ENCODE results near the gene MED19. TPM values are rescaled to one million over a fixed set of nuclear protein-coding genes. Genes with fewer than 3 reads are reported as not detected.
"Not testable (repeated sequence)": the region's sequence is repeated elsewhere in the genome, so short reads cannot be mapped to it uniquely, and the experiment has no call there.

The MED19 gene
- total RNA-seq, 1 donor from 2014 or later, result 21.6 TPM

DNA sequence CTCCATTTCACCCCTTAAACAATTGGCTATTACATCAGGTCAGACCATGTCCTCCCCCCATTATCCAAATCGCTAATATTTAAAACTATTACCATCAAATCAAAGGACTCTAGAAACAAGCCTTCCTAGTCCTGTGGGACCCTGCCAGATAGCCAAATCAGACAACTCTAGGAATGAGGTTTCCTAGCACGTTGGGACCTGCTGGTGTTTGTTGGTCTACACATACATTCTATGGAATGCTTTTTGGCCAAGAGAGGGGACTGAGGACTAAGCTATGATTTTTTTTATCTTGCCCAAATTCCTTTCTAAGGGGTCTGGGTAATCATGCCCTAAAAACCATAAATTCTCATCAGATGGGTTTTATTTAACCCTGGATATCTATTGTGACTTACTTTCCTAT lies 15.2 kb upstream of the MED19 start:
- Histone ChIP-seq H3K27ac (ENCODE audit: low read depth, low read length) (no peak overlapping the region), H3K36me3 (ENCODE audit: insufficient read depth, low read length) (no peaks in the 10 kb centered on the region), H3K4me2 (ENCODE audit: low read length) (no peak overlapping the region), H3K4me1 (ENCODE audit: insufficient read depth, low read length) (no peaks in the 10 kb centered on the region), H2AFZ (ENCODE audit: low read depth, low read length) (no peak overlapping the region), H3K4me3 (ENCODE audit: insufficient read depth, low read depth, low read length) (no peak overlapping the region), H3K79me2 (ENCODE audit: insufficient read depth, low read length) (peaks cover 89% of the 10 kb centered on the region), H3K9me3 (ENCODE audit: insufficient read depth, low read depth, low read length) (no peaks in the 10 kb centered on the region), H3K27me3 (ENCODE audit: insufficient read depth, low read length) (no peaks in the 10 kb centered on the region), H4K20me1 (ENCODE audit: insufficient read depth, low read length) (peaks cover 35% of the 10 kb centered on the region), H3K9ac (ENCODE audit: low read length) (no peak overlapping the region)
- no peak for DNase-seq (ENCODE audit: low read depth)
- H3K27ac Mint-ChIP-seq (ENCODE audit: unreplicated experiment), result no peak overlapping the region
- H3K4me3 Mint-ChIP-seq (ENCODE audit: unreplicated experiment), result no peak overlapping the region
- TF ChIP-seq EZH2 (IDR thresholded peaks at IDR 0.05; ENCODE audit: insufficient read depth, low read length) (no peak), CTCF (IDR thresholded peaks at IDR 0.05; ENCODE audit: insufficient read depth, low read depth, low read length) (no peak)
- H3K9me3 Mint-ChIP-seq (ENCODE audit: unreplicated experiment), result no peaks in the 10 kb centered on the region
- no peaks in the 10 kb centered on the region for H3K27me3 Mint-ChIP-seq (ENCODE audit: low read depth, unreplicated experiment)
- no peaks in the 10 kb centered on the region for H3K4me1 Mint-ChIP-seq (ENCODE audit: low read depth, unreplicated experiment)
- H3K36me3 Mint-ChIP-seq (ENCODE audit: low read depth, unreplicated experiment), result no peaks in the 10 kb centered on the region
- no peak for FAIRE-seq

- H2AFZ ChIP-seq (ENCODE audit: low read depth, low read length); H3K27ac Mint-ChIP-seq (ENCODE audit: unreplicated experiment); H3K36me3 ChIP-seq (ENCODE audit: insufficient read depth, low read length); H3K9ac ChIP-seq (ENCODE audit: low read length); H3K4me1 ChIP-seq (ENCODE audit: insufficient read depth, low read length); H3K4me3 ChIP-seq (ENCODE audit: insufficient read depth, low read depth, low read length); H3K27me3 Mint-ChIP-seq (ENCODE audit: low read depth, unreplicated experiment); H3K36me3 Mint-ChIP-seq (ENCODE audit: low read depth, unreplicated experiment); H3K27me3 ChIP-seq (ENCODE audit: insufficient read depth, low read length); DNase-seq (ENCODE audit: low read depth); H3K9me3 ChIP-seq (ENCODE audit: insufficient read depth, low read depth, low read length); FAIRE-seq; H3K4me3 Mint-ChIP-seq (ENCODE audit: unreplicated experiment); H3K9me3 Mint-ChIP-seq (ENCODE audit: unreplicated experiment); H3K4me2 ChIP-seq (ENCODE audit: low read length); H3K27ac ChIP-seq (ENCODE audit: low read depth, low read length): not testable (repeated sequence)
- Histone ChIP-seq H4K20me1 (ENCODE audit: insufficient read depth, low read length) (peaks cover 32% of the 10 kb centered on the region), H3K79me2 (ENCODE audit: insufficient read depth, low read length) (peaks cover 65% of the 10 kb centered on the region)
- H3K4me1 Mint-ChIP-seq (ENCODE audit: low read depth, unreplicated experiment), result peaks cover 12% of the 10 kb centered on the region
Observed at GRCh38 chr11:57716726-57717125, 4.7 kb upstream of the MED19 start.

- Mint-ChIP-seq H3K27ac (ENCODE audit: unreplicated experiment) (no peak overlapping the region), H3K9me3 (ENCODE audit: unreplicated experiment) (peaks cover 3% of the 10 kb centered on the region), H3K36me3 (ENCODE audit: low read depth, unreplicated experiment) (peaks cover 3% of the 10 kb centered on the region), H3K4me3 (ENCODE audit: unreplicated experiment) (peak overlapping the region; percentile 100), H3K27me3 (ENCODE audit: low read depth, unreplicated experiment) (no peaks in the 10 kb centered on the region), H3K4me1 (ENCODE audit: low read depth, unreplicated experiment) (peaks cover 20% of the 10 kb centered on the region)
- Histone ChIP-seq H2AFZ (ENCODE audit: low read depth, low read length) (no peak overlapping the region), H3K9me3 (ENCODE audit: insufficient read depth, low read depth, low read length) (no peaks in the 10 kb centered on the region), H3K27me3 (ENCODE audit: insufficient read depth, low read length) (no peaks in the 10 kb centered on the region), H3K9ac (ENCODE audit: low read length) (peak overlapping the region; percentile 93), H3K4me2 (ENCODE audit: low read length) (peak overlapping the region; percentile 85), H3K4me3 (ENCODE audit: insufficient read depth, low read depth, low read length) (peak overlapping the region; percentile 96), H3K36me3 (ENCODE audit: insufficient read depth, low read length) (no peaks in the 10 kb centered on the region), H3K27ac (ENCODE audit: low read depth, low read length) (no peak overlapping the region), H4K20me1 (ENCODE audit: insufficient read depth, low read length) (peaks cover 30% of the 10 kb centered on the region), H3K4me1 (ENCODE audit: insufficient read depth, low read length) (peaks cover 12% of the 10 kb centered on the region), H3K79me2 (ENCODE audit: insufficient read depth, low read length) (peaks cover 62% of the 10 kb centered on the region)
- DNase-seq (ENCODE audit: low read depth) (no peak), FAIRE-seq (no peak)
- TF ChIP-seq EZH2 (IDR thresholded peaks at IDR 0.05; ENCODE audit: insufficient read depth, low read length), result no peak
- TF ChIP-seq CTCF (IDR thresholded peaks at IDR 0.05; ENCODE audit: insufficient read depth, low read depth, low read length), result no peak
Observed at GRCh38 chr11:57713835-57714234, 1.8 kb upstream of the MED19 start.
